ENCODE results near the gene RSPH1.

The RSPH1 gene

DNA sequence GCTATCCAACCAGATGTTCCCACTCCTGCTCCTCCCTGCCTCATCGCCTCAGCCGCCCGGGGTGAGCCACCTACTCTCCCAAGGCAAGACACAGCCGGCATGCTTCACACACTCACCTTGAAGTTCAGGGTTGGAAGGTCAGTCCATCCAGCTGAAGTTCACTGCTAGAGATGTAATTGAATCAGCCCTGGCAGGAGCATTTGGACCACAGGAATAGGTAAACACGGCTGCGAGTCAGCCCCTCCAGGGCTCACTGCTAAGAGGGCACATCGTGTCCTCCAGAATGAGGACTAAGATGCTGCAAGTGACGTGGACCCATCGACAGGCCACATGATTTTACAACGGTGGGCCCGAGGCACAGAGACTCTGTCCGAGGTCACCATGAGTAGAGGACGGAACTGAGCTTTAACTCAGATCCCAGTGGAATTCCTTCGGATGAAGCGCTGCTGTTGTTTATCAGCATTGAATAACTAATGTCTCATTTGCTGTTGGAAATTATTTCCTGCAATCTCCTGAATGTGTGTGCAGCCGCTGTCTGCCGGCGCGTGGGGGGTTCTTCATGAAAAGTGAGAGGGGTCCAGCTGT lies 41.9 kb downstream of the RSPH1 start:
- Histone ChIP-seq H3K9ac (ENCODE audit: low read length) (no peak overlapping the region), H3K27ac (ENCODE audit: low read depth, low read length) (no peak overlapping the region), H3K36me3 (ENCODE audit: control insufficient read depth, insufficient read depth, low read length) (no peaks in the 10 kb centered on the region), H3K4me3 (ENCODE audit: low read length) (no peak overlapping the region), H3K4me1 (ENCODE audit: control insufficient read depth, insufficient read depth, low read length) (no peaks in the 10 kb centered on the region), H3K27me3 (ENCODE audit: control insufficient read depth, insufficient read depth, low read length) (no peaks in the 10 kb centered on the region)

DNA sequence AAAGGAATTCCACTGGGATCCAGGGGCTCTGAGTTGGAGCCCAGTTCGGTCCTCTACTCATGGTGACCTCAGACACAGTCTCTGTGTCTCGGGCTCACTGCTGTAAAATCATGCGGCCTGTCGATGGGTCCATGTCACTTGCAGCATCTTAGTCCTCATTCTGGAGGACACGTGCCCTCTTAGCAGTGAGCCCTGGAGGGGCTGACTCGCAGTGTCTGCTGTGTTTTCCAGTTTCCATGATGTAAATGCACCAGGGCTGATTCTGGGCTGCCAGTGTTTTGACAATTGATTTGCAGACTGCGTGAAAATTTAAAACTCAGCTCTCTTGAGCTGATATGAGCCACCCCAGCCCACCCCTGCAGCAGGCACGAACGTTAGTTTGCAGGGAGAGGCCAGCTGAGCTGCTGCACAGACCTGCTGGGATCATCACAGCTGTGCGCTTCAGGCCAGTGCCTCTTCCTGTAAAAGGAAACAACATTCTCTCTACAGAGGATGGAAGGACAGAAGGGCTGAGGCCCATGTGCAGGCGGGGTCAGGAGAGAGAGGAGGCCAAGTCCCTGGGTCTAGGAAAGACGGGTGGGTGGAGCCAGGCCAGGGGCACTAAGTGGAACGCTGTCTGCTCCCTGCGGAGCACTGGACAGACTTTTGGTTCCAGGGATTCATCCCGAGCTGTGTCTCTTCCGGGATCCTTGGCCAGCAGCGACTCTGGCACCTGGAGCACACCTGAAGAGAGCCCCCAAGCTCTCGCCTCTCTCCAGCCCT lies 42.6 kb downstream of the RSPH1 start:
- Histone ChIP-seq H3K4me3 (ENCODE audit: low read length) (no peak overlapping the region), H3K36me3 (ENCODE audit: control insufficient read depth, insufficient read depth, low read length) (no peaks in the 10 kb centered on the region), H3K27me3 (ENCODE audit: control insufficient read depth, insufficient read depth, low read length) (no peaks in the 10 kb centered on the region), H3K4me1 (ENCODE audit: control insufficient read depth, insufficient read depth, low read length) (no peaks in the 10 kb centered on the region), H3K9ac (ENCODE audit: low read length) (no peak overlapping the region), H3K27ac (ENCODE audit: low read depth, low read length) (no peak overlapping the region)

DNA sequence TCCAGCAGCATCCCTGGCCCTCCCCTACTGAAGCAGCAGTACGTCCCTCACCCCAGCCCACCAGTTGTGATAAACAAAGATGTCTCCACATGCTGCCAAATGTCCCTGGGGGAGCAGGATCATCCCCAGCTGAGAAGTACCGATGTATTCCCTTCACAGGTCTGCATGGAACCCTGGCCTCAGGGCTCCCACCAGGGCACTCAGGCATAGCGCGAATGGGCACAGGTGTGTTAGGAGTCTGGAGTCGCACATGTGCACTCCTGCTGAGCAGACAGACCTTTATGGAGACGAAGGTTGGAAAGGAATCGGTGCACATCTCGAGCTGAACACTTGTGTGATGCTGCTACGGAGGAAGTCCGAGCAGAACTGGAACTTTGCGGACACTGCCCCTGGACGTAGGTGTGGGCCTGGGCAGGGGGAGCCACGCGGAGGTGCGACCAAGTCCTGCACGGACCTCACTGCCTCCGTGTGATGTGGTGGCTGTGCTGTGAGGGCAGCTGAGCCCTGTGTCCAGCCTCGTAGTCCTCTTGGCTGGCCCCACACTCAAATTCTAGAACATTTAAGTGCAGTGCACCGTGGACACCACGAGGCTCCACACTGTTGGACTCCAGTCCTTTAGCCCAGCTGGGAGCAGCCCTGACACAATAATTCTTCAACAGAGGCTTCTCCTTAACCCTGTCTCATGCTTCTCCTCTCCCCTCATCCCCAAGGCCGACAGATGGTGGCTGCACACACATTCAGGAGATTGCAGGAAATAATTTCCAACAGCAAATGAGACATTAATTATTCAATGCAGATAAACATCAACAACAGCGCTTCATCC lies 43.4 kb downstream of the RSPH1 start:
- Histone ChIP-seq H3K4me3 (ENCODE audit: low read length) (no peak overlapping the region), H3K36me3 (ENCODE audit: control insufficient read depth, insufficient read depth, low read length) (no peaks in the 10 kb centered on the region), H3K27me3 (ENCODE audit: control insufficient read depth, insufficient read depth, low read length) (no peaks in the 10 kb centered on the region), H3K27ac (ENCODE audit: low read depth, low read length) (no peak overlapping the region), H3K9ac (ENCODE audit: low read length) (no peak overlapping the region), H3K4me1 (ENCODE audit: control insufficient read depth, insufficient read depth, low read length) (no peaks in the 10 kb centered on the region)

DNA sequence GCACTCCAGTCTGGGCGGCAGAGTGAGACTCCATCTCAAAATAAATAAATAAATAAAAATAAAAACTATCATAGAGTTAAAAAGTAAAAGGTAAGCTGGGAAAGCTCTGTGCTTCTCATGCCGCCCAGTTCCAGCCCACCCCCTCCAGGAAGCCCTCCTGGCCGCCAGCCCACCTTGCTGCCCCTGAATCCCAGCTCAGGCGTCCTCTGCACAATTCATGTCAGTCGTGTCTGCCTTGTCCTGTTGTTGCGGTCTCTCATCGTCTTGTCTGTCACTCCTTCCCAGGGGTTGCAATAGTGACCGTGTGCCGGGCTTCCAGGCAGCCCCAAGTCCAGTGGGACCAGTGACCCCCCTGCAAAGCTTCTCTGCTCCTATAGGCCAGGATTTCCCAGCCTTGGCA lies 44.1 kb downstream of the RSPH1 start:
- Histone ChIP-seq H3K27ac (ENCODE audit: low read depth, low read length) (no peak overlapping the region), H3K27me3 (ENCODE audit: control insufficient read depth, insufficient read depth, low read length) (no peaks in the 10 kb centered on the region), H3K4me3 (ENCODE audit: low read length) (no peak overlapping the region), H3K36me3 (ENCODE audit: control insufficient read depth, insufficient read depth, low read length) (no peaks in the 10 kb centered on the region), H3K4me1 (ENCODE audit: control insufficient read depth, insufficient read depth, low read length) (no peaks in the 10 kb centered on the region), H3K9ac (ENCODE audit: low read length) (no peak overlapping the region)

DNA sequence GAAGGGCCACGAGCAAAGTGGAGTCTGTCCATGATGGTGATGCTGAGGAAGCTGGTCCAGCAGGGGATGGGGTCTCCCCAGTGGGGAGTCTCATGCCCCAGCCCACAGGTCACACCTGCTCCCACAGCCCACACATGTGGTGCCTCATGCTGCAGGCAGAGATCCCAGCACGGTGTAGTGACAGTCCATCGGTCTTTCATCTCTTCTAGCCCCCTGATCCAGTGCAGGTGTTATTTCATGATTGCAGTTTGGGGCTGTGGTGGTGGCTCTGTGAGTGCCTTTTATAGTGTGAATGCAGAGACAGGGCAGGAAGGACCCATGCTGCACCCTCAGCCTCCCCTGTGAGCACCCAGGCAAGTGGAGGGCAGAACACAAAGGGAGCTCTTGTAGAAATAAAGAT lies 47.3 kb downstream of the RSPH1 start:
- Histone ChIP-seq H3K27me3 (ENCODE audit: control insufficient read depth, insufficient read depth, low read length) (no peaks in the 10 kb centered on the region), H3K9ac (ENCODE audit: low read length) (no peak overlapping the region), H3K4me1 (ENCODE audit: control insufficient read depth, insufficient read depth, low read length) (no peaks in the 10 kb centered on the region), H3K36me3 (ENCODE audit: control insufficient read depth, insufficient read depth, low read length) (no peaks in the 10 kb centered on the region), H3K4me3 (ENCODE audit: low read length) (no peak overlapping the region), H3K27ac (ENCODE audit: low read depth, low read length) (no peak overlapping the region)

DNA sequence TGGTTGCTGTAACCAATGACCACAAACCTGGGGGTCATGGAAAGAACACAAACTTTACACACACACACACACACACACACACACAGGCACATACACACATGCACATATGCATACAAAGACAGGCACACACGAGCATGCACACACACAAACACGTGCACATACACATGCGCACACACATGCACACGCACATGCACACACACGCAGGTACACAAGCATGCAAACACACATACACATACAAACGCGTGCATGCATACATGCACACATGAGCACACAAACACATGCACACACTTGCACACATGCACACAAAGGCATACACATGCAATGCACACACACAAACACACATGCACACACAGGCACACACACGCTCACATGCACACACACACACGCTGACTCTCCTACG lies 48.3 kb downstream of the RSPH1 start:
- Histone ChIP-seq H3K27me3 (ENCODE audit: control insufficient read depth, insufficient read depth, low read length) (no peaks in the 10 kb centered on the region), H3K27ac (ENCODE audit: low read depth, low read length) (no peak overlapping the region), H3K4me3 (ENCODE audit: low read length) (no peak overlapping the region), H3K4me1 (ENCODE audit: control insufficient read depth, insufficient read depth, low read length) (no peaks in the 10 kb centered on the region), H3K36me3 (ENCODE audit: control insufficient read depth, insufficient read depth, low read length) (no peaks in the 10 kb centered on the region), H3K9ac (ENCODE audit: low read length) (no peak overlapping the region)

DNA sequence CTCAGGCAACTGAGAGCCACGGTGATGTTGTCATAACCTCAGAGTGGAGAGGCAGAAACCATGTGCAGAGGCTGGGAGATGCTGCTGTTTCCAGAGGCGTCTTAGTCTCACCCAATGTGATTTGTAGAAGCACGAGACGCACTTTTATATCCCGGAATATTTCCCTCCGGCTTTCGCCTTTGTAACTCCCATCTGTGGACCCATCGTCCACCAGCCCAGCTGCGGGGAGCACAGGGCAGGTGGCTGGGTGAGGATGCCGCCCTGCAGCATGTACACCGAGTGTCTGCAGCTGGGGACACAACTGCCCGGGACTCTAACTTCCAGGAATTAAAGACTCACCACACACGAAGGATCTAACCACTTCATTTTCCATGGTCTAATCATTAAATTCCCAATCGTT lies 48.8 kb downstream of the RSPH1 start:
- Histone ChIP-seq H3K4me1 (ENCODE audit: control insufficient read depth, insufficient read depth, low read length) (no peaks in the 10 kb centered on the region), H3K9ac (ENCODE audit: low read length) (no peak overlapping the region), H3K36me3 (ENCODE audit: control insufficient read depth, insufficient read depth, low read length) (no peaks in the 10 kb centered on the region), H3K4me3 (ENCODE audit: low read length) (no peak overlapping the region), H3K27ac (ENCODE audit: low read depth, low read length) (no peak overlapping the region), H3K27me3 (ENCODE audit: control insufficient read depth, insufficient read depth, low read length) (no peaks in the 10 kb centered on the region)

DNA sequence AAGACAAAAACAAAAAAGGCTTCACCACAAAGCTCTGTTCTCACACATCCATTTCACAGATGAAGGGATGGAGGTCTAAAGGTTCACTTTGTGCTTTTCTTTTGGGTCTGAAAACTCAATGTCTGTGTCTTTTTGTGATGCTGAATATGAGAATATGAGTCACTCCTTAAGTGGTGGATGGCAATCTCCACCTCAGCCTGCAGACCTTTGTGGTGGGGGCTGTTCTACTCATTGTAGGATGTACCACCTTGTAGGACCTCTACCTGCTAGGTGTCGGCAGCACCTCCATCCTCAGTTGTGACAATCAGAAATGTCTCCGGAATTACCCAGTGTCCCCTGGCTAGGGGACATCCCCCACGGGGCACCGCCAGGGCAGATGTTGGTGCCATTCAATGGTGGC lies 49.5 kb downstream of the RSPH1 start:
- Histone ChIP-seq H3K27me3 (ENCODE audit: control insufficient read depth, insufficient read depth, low read length) (no peaks in the 10 kb centered on the region), H3K36me3 (ENCODE audit: control insufficient read depth, insufficient read depth, low read length) (no peaks in the 10 kb centered on the region), H3K9ac (ENCODE audit: low read length) (no peak overlapping the region), H3K4me3 (ENCODE audit: low read length) (no peak overlapping the region), H3K27ac (ENCODE audit: low read depth, low read length) (no peak overlapping the region), H3K4me1 (ENCODE audit: control insufficient read depth, insufficient read depth, low read length) (no peaks in the 10 kb centered on the region)

DNA sequence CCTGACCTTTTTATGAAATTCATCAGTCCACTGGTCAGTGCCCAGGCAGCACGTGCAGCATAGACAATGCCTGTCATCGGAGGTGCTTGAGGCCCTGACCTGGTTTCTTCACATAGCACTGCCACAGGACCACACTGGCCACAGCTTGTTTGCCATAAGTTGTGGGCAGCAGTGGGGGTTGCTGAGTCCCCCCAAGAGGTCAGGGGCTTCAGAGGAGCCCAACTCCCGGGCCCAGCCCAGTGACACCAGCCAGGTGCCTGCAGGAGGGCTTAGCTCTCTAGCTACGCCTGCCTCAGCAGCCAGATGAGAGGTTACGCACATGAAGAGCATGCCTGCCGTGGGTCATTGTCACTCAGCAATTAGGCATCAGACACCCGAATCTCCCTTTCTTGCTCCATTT lies 50.7 kb downstream of the RSPH1 start:
- H3K9ac ChIP-seq (ENCODE audit: low read length): no peak overlapping the region

DNA sequence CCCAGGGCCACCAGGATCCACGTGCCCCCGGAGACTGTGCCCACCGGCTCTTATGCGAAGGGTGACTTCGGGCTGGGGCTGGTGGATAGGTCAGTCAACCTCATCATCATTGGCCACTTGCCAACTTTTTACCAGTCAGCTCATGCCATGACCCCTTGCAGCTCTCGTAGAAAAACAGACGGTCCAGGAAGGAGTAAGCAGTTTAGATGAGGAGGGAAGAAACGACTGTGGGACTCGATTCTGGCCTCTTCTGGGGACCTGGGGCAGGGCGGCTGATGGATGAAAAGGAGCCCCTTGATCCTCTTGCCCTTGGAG lies 51.3 kb downstream of the RSPH1 start:
- no peaks in the 10 kb centered on the region for H3K27me3 ChIP-seq (ENCODE audit: control insufficient read depth, insufficient read depth, low read length)
- no peaks in the 10 kb centered on the region for H3K4me1 ChIP-seq (ENCODE audit: control insufficient read depth, insufficient read depth, low read length)
- H3K9ac ChIP-seq (ENCODE audit: low read length): no peak overlapping the region
- no peak overlapping the region for H3K27ac ChIP-seq (ENCODE audit: low read depth, low read length)
- no peak overlapping the region for H3K4me3 ChIP-seq (ENCODE audit: low read length)
- no peaks in the 10 kb centered on the region for H3K36me3 ChIP-seq (ENCODE audit: control insufficient read depth, insufficient read depth, low read length)

More for the DNA sequence above, 50.7 kb downstream of the RSPH1 start:
- no peak overlapping the region for H3K4me3 ChIP-seq (ENCODE audit: low read length)
- H3K27ac ChIP-seq (ENCODE audit: low read depth, low read length): no peak overlapping the region
- no peaks in the 10 kb centered on the region for H3K27me3 ChIP-seq (ENCODE audit: control insufficient read depth, insufficient read depth, low read length)
- no peaks in the 10 kb centered on the region for H3K4me1 ChIP-seq (ENCODE audit: control insufficient read depth, insufficient read depth, low read length)
- no peaks in the 10 kb centered on the region for H3K36me3 ChIP-seq (ENCODE audit: control insufficient read depth, insufficient read depth, low read length)

DNA sequence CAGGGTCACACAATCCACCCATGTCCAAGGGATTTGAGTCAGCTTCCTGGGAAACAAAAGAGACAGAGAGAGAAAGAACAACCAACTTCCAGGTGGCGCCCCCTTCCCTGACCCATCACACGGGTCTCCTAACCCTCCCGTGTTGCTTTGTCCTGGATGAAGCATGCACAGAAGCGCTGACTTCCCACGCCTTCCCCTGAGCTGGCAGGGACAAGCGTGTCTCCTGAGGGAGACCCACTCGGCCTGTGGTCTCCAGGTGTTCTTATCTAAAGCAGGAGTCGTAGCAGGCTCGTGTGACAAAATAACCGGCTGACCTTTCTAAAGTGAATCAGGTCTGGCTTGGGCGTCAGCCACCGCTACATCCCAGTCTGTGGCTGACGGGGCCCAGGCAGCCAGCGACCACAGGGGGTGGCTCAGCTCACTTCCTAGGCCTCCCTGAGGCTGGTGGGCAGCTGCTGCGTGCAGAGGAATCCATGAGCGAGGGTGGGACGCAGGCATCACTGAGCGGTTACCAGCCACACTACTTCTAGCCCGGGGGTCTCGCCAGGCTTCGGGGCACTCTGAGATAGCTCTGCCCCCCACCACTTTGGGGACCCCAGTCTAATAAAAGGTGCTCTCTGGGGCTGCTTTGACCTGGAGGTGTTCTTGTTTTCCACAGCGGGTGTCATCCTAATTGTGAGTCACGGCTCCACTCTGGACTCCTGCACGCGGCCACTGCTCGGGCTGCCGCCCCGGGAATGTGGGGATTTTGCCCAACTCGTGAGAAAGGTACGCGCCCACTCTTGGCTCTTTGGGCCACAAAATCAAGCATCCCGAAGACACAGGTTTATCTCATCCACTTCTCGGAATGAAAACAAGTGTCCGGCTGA lies 51.9 kb downstream of the RSPH1 start:
- Histone ChIP-seq H3K4me3 (ENCODE audit: low read length) (no peak overlapping the region), H3K9ac (ENCODE audit: low read length) (no peak overlapping the region), H3K4me1 (ENCODE audit: control insufficient read depth, insufficient read depth, low read length) (no peaks in the 10 kb centered on the region), H3K27ac (ENCODE audit: low read depth, low read length) (no peak overlapping the region), H3K27me3 (ENCODE audit: control insufficient read depth, insufficient read depth, low read length) (no peaks in the 10 kb centered on the region), H3K36me3 (ENCODE audit: control insufficient read depth, insufficient read depth, low read length) (no peaks in the 10 kb centered on the region)

DNA sequence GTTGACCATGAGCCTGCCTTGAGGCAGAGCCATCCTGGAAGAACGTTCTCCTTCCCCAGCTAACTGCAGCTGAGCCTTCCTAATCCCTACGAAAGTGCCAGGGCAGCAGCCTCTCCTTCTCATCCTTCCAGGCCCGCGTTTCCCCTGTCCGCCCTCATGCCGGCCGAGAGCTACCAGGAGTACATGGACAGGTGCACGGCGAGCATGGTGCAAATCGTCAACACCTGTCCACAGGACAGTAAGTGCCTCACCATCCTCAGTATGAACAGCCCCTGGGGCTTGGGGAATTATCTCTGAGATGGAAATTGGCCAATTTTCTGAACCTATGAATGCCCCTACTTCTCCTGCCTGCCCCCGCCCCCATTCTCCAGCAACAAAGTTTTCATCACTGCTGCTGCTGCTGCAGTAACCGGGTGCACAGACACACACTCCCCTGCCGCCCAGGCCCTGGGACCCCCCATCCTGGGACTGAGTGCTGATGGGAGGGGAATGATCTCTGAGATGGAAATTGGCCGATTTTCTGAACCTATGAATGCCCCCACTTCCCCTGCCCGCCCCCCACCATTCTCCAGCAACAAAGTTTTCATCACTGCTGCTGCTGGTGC lies 52.7 kb downstream of the RSPH1 start:
- Histone ChIP-seq H3K4me3 (ENCODE audit: low read length) (no peak overlapping the region), H3K4me1 (ENCODE audit: control insufficient read depth, insufficient read depth, low read length) (no peaks in the 10 kb centered on the region), H3K36me3 (ENCODE audit: control insufficient read depth, insufficient read depth, low read length) (no peaks in the 10 kb centered on the region), H3K27ac (ENCODE audit: low read depth, low read length) (no peak overlapping the region), H3K27me3 (ENCODE audit: control insufficient read depth, insufficient read depth, low read length) (no peaks in the 10 kb centered on the region), H3K9ac (ENCODE audit: low read length) (no peak overlapping the region)
